ENCODE measurements around the gene SLC16A1.

- TF ChIP-seq CTCF (IDR thresholded peaks at IDR 0.05) (no peak), EZH2 (IDR thresholded peaks at IDR 0.05) (no peak), EZH2phosphoT487 (IDR thresholded peaks at IDR 0.05) (no peak)
Measured at GRCh38 chr1:112991402-112992120, 35.6 kb upstream of the SLC16A1 start.
